PC-9 (cell line): ENCODE data around the gene RNASE9. TPM values are rescaled to one million over a fixed set of nuclear protein-coding genes. Genes with fewer than 3 reads are reported as not detected.

Source experiments
- BruUV-seq: library from RNA; stranded (reverse); fragments of 400-500 nt; replicated peaks from 2 replicates; lab custom pipeline; 2021; lab: Mats Ljungman, UMichigan
- CTCF ChIA-PET: fragments of 300-600 bp; sonication (Branson Sonifier 250); formaldehyde crosslinking; loops from one replicate; lab custom pipeline; 2022; ENCODE audit warnings: antibody characterized with exemption; lab: Charles Lee
- POLR2A ChIA-PET: fragments of 300-600 bp; sonication (Branson Sonifier 250); formaldehyde crosslinking; loops from one replicate; lab custom pipeline; 2022; ENCODE audit warnings: antibody characterized with exemption; ENCODE audit not compliant: unreplicated experiment; lab: Charles Lee
- DNase-seq, 2 experiments: peaks; one replicate each; pipeline versions ENCODE4 v3.0.0 to v3.0.0-alpha.2; 2015 to 2022; ENCODE audit warnings: mixed read lengths in 1 of 2
- H2AFZ ChIP-seq: fragments of 200-600 bp; sonication (generic); 2 replicates; pipeline ENCODE4 v1.8.1; 2017; ENCODE audit warnings: antibody characterized with exemption
- H3F3A ChIP-seq: fragments of 200-600 bp; sonication (generic); 2 replicates; pipeline ENCODE4 v1.8.1; 2017; ENCODE audit warnings: antibody characterized with exemption, mild to moderate bottlenecking, low read depth; ENCODE audit not compliant: insufficient read depth
- H3K27ac ChIP-seq: fragments of 200-600 bp; sonication (generic); 2 replicates; pipeline ENCODE4 v1.6.1; 2016; ENCODE audit warnings: mixed run types
- H3K27me3 ChIP-seq: fragments of 200-600 bp; sonication (generic); 2 replicates; pipeline ENCODE4 v1.6.1; 2016; ENCODE audit warnings: low read depth, mixed run types; ENCODE audit not compliant: insufficient read depth
- H3K36me3 ChIP-seq: fragments of 200-600 bp; sonication (generic); 2 replicates; pipeline ENCODE4 v1.6.1; 2016; ENCODE audit warnings: low read depth, mixed run types
- H3K4me1 ChIP-seq: fragments of 200-600 bp; sonication (generic); replicated peaks from 2 replicates; pipeline ENCODE4 v1.6.1; 2016; ENCODE audit warnings: mixed run types; ENCODE audit not compliant: insufficient read depth
- H3K4me2 ChIP-seq: fragments of 200-600 bp; sonication (generic); 2 replicates; pipeline ENCODE4 v1.6.1; 2017; ENCODE audit warnings: mixed run types
- H3K4me3 ChIP-seq: fragments of 200-600 bp; sonication (generic); 2 replicates; pipeline ENCODE4 v1.6.1; 2016; ENCODE audit warnings: mixed run types
- H3K79me2 ChIP-seq: fragments of 200-600 bp; sonication (generic); 2 replicates; pipeline ENCODE4 v1.6.1; 2017; ENCODE audit warnings: low read depth, mixed run types
- H3K9me2 ChIP-seq: fragments of 200-600 bp; sonication (generic); 2 replicates; pipeline ENCODE4 v1.8.1; 2017; ENCODE audit warnings: mild to moderate bottlenecking; ENCODE audit not compliant: insufficient read depth
- H3K9me3 ChIP-seq: fragments of 200-600 bp; sonication (generic); 2 replicates; pipeline ENCODE4 v1.8.1; 2016; ENCODE audit warnings: low read depth; ENCODE audit not compliant: insufficient read depth
- H4K20me1 ChIP-seq: fragments of 200-600 bp; sonication (generic); 2 replicates; pipeline ENCODE4 v1.8.1; 2017; ENCODE audit not compliant: insufficient read depth
- CTCF ChIP-seq: fragments of 200-600 bp; sonication (generic); conservative IDR thresholded peaks from 2 replicates; pipeline ENCODE4 v1.6.1; 2017; ENCODE audit warnings: mixed run types, antibody characterized with exemption, mild to moderate bottlenecking, moderate library complexity
- EZH2 ChIP-seq: fragments of 200-600 bp; sonication (generic); IDR thresholded peaks from 2 replicates; pipeline ENCODE4 v1.8.0; 2017; ENCODE audit warnings: antibody characterized with exemption, low read depth
- intact Hi-C: fragments of 100-400 bp; cut with micrococcal nuclease; formaldehyde crosslinking; loops from one replicate; pipeline ENCODE4 v1.10.0; 2022; ENCODE audit not compliant: unreplicated experiment
- total RNA-seq: library from RNA; stranded (reverse); gene quantifications from 2 replicates; pipeline ENCODE4 v1.2.3, GENCODE V29; 2021

The RNASE9 gene
- total RNA-seq, 1 experiment from 2014 or later: not detected

DNA sequence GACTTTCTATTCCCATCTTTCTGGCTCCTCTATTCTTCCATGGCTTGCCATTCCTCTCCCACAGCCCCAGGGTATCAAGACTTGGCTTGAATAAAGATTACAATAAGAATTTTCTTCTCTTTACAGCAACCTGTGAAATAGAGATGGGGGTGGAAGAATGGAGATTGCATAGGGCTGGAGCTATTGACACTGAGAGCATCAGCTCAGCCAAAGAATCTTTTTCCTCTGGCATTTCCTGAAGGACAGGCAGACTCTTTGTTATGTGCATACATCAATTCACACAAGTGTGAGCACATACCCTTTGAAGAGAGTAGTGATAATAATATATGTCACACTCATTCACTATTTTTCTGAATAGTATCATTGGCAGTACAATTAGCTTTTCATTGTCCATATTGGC, 22.3 kb upstream of the RNASE9 start:
- no peaks in the 10 kb centered on the region for H3K9me2 ChIP-seq
- ChIA-PET POLR2A (no interaction called here), CTCF (no interaction called here)
- H3K27me3 ChIP-seq: 0 out of 2 replicates have a peak, but pooled peaks cover 6% of the 10 kb centered on the region
- no peaks in the 10 kb centered on the region for H3K9me3 ChIP-seq
- H4K20me1 ChIP-seq: no peaks in the 10 kb centered on the region
- H3K27ac ChIP-seq: no peak overlapping the region
- no peaks in the 10 kb centered on the region for H3F3A ChIP-seq
- no peak overlapping the region for H2AFZ ChIP-seq
- no TSS peak for BruUV-seq
- H3K4me3 ChIP-seq: no peak overlapping the region
- no peaks in the 10 kb centered on the region for H3K36me3 ChIP-seq
- H3K4me1 ChIP-seq: no peaks in the 10 kb centered on the region
- no peak for TF ChIP-seq EZH2
- no peak for TF ChIP-seq CTCF
- no peaks in the 10 kb centered on the region for H3K79me2 ChIP-seq
- no peak for DNase-seq
- no peak overlapping the region for H3K4me2 ChIP-seq
- intact Hi-C loops: no loop called here

DNA sequence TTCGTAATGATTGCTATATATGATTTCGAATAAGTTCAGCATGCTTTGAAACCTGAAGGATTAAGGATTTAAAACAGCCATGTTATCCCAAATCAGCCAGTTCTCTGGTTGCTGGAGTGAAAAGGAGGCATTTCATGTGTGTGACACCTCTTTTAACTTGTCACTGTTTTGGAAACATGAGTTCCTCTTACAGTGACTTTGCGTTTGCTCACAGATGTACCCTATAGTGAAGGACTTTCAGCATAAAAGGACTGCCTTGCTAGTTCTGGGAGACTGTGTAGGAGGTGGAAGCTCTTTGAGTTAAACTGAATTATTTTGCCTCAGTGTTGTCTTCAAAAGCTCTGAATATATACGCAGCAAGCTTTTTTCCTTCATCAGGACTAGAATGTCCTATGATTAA, 19.4 kb upstream of the RNASE9 start:
- Histone ChIP-seq H4K20me1 (no peaks in the 10 kb centered on the region), H3K9me2 (no peaks in the 10 kb centered on the region), H3K36me3 (no peaks in the 10 kb centered on the region), H3F3A (no peaks in the 10 kb centered on the region), H3K27me3 (no peaks in the 10 kb centered on the region), H3K4me1 (no peaks in the 10 kb centered on the region), H3K4me3 (no peak overlapping the region), H3K9me3 (no peaks in the 10 kb centered on the region), H3K27ac (no peak overlapping the region), H3K4me2 (no peak overlapping the region), H2AFZ (no peak overlapping the region), H3K79me2 (no peaks in the 10 kb centered on the region)
- TF ChIP-seq EZH2: no peak
- TF ChIP-seq CTCF: no peak
- POLR2A ChIA-PET: no interaction called here
- no peak for DNase-seq
- BruUV-seq: no TSS peak
- CTCF ChIA-PET: no interaction called here
- intact Hi-C loops: no loop called here

GRCh38 chr14:20578784-20579502, 18.1 kb upstream of the RNASE9 start:
- no peaks in the 10 kb centered on the region for H3K9me3 ChIP-seq
- H3K27me3 ChIP-seq: no peaks in the 10 kb centered on the region
- TF ChIP-seq EZH2 (no peak), CTCF (no peak)
- CTCF ChIA-PET: interaction anchor here (0.6 kb wide), 1 partner anchor 162 kb away, joined by 3 read pairs; no protein-coding TSS in a partner anchor
- no peak overlapping the region for H3K4me3 ChIP-seq
- no peak overlapping the region for H2AFZ ChIP-seq
- no peak overlapping the region for H3K4me2 ChIP-seq
- intact Hi-C loops: no loop called here
- no TSS peak for BruUV-seq
- no peak overlapping the region for H3K27ac ChIP-seq
- H4K20me1 ChIP-seq: no peaks in the 10 kb centered on the region
- no peaks in the 10 kb centered on the region for H3K36me3 ChIP-seq
- POLR2A ChIA-PET: interaction anchor here (0.7 kb wide), 1 partner anchor 913 kb away, joined by 3 read pairs; no protein-coding TSS in a partner anchor
- no peaks in the 10 kb centered on the region for H3K79me2 ChIP-seq
- no peaks in the 10 kb centered on the region for H3K9me2 ChIP-seq
- H3F3A ChIP-seq: no peaks in the 10 kb centered on the region
- no peak for DNase-seq
- H3K4me1 ChIP-seq: no peaks in the 10 kb centered on the region
